Trophoblast cell (in vitro differentiated cells and primary cell): ENCODE measurements around the gene SPON2.

Source experiments
- DNase-seq, 2 donors: peaks; one replicate each; pipeline ENCODE4 v3.0.0-alpha.2; 2016
- H2AFZ ChIP-seq: 2 replicates; pipeline ENCODE4 v1.6.1; 2013; ENCODE audit warnings: low read length, moderate library complexity, mild to moderate bottlenecking; ENCODE audit not compliant: insufficient read depth, poor library complexity
- H2AK5ac ChIP-seq: 2 replicates; pipeline ENCODE4 v1.6.1; 2013; ENCODE audit warnings: mild to moderate bottlenecking, low read length
- H2BK120ac ChIP-seq: 2 replicates; pipeline ENCODE4 v1.6.1; 2013; ENCODE audit warnings: low read length, mild to moderate bottlenecking, moderate library complexity; ENCODE audit not compliant: insufficient read depth, poor library complexity
- H2BK12ac ChIP-seq: 2 replicates; pipeline ENCODE4 v1.6.1; 2013; ENCODE audit warnings: mild to moderate bottlenecking, low read length, moderate library complexity
- H2BK5ac ChIP-seq: 2 replicates; pipeline ENCODE4 v1.6.1; 2013; ENCODE audit warnings: low read length, low read depth, moderate library complexity, mild to moderate bottlenecking; ENCODE audit not compliant: poor library complexity
- H3K14ac ChIP-seq: 2 replicates; pipeline ENCODE4 v1.6.1; 2013; ENCODE audit warnings: mild to moderate bottlenecking, low read length
- H3K18ac ChIP-seq: 2 replicates; pipeline ENCODE4 v1.6.1; 2013; ENCODE audit warnings: mild to moderate bottlenecking, low read length
- H3K23ac ChIP-seq: 2 replicates; pipeline ENCODE4 v1.6.1; 2013; ENCODE audit warnings: low read length
- H3K27ac ChIP-seq: 2 replicates; pipeline ENCODE4 v1.5.1; 2013; ENCODE audit warnings: low read depth, mild to moderate bottlenecking, inconsistent platforms, low read length, moderate library complexity
- H3K27me3 ChIP-seq: 2 replicates; pipeline ENCODE4 v1.6.1; 2013; ENCODE audit warnings: inconsistent platforms, mild to moderate bottlenecking, low read length, moderate library complexity; ENCODE audit not compliant: insufficient read depth
- H3K36me3 ChIP-seq, 2 experiments: 1 replicate in 1 of 2; 2 replicates in 1 of 2; pipeline ENCODE4 v1.6.1; 2013; ENCODE audit warnings: low read length in 2 of 2, mild to moderate bottlenecking in 2 of 2, moderate library complexity in 1 of 2; ENCODE audit not compliant: insufficient read depth in 2 of 2, control insufficient read depth in 1 of 2
- H3K4ac ChIP-seq: 2 replicates; pipeline ENCODE4 v1.6.1; 2013; ENCODE audit warnings: low read depth, mild to moderate bottlenecking, low read length, moderate library complexity
- H3K4me1 ChIP-seq, 2 experiments: 1 replicate in 1 of 2; 2 replicates in 1 of 2; pipeline ENCODE4 v1.6.1; 2013; ENCODE audit warnings: low read length in 2 of 2, mild to moderate bottlenecking in 2 of 2, moderate library complexity in 1 of 2; ENCODE audit not compliant: insufficient read depth in 2 of 2, control insufficient read depth in 1 of 2
- H3K4me2 ChIP-seq: 2 replicates; pipeline ENCODE4 v1.6.1; 2013; ENCODE audit warnings: inconsistent platforms, mild to moderate bottlenecking, low read length, moderate library complexity
- H3K4me3 ChIP-seq: 2 replicates; pipeline ENCODE4 v1.5.1; 2013; ENCODE audit warnings: mild to moderate bottlenecking, low read depth, low read length, inconsistent platforms
- H3K79me1 ChIP-seq: one replicate; pipeline ENCODE4 v1.6.1; 2013; ENCODE audit warnings: low read length
- H3K79me2 ChIP-seq: 2 replicates; pipeline ENCODE4 v1.6.1; 2013; ENCODE audit warnings: low read length, mild to moderate bottlenecking; ENCODE audit not compliant: control insufficient read depth, insufficient read depth, poor library complexity
- H3K9ac ChIP-seq: 2 replicates; pipeline ENCODE4 v1.6.1; 2013; ENCODE audit warnings: mild to moderate bottlenecking, low read length
- H3K9me3 ChIP-seq: 2 replicates; pipeline ENCODE4 v1.6.1; 2013; ENCODE audit warnings: low read depth, mild to moderate bottlenecking, control low read depth, inconsistent platforms, low read length; ENCODE audit not compliant: insufficient read depth
- H4K12ac ChIP-seq: 2 replicates; pipeline ENCODE4 v1.6.1; 2013; ENCODE audit warnings: low read depth, mild to moderate bottlenecking, low read length, moderate library complexity
- H4K8ac ChIP-seq: 2 replicates; pipeline ENCODE4 v1.6.1; 2013; ENCODE audit warnings: low read depth, mild to moderate bottlenecking, low read length, moderate library complexity
- H4K91ac ChIP-seq: one replicate; pipeline ENCODE4 v1.6.1; 2013; ENCODE audit warnings: low read depth, mild to moderate bottlenecking, low read length, moderate library complexity
- whole genome bisulfite sequencing: extraction: QIAGEN DNeasy Blood & Tissue Kit; methylation state at CpG from one replicate; pipeline ENCODE4 v1.1.7; 2013; ENCODE audit warnings: missing lambda C conversion rate; ENCODE audit not compliant: insufficient read length, insufficient coverage; ENCODE audit errors: extremely low coverage; 5-methylcytosine and 5-hydroxymethylcytosine counted together

SPON2 gene

DNA sequence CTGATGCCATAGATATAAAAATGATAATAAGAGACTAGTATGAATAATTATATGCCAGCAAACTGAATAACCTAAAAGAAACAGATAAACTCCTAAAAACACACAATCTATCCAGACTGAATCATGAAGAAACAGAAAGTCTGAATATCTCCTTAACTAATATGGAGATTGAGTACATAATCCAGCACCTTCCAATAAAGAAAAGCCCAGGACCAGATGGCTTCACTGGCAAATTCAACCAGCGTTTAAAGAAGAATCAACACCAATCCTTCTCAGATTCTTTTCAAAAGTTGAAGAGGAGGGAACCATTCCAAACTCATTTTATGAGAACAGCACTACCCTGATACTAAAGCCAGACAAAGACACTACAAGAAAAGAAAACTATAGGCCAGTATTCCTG lies 32.5 kb downstream of the SPON2 start:
- no peaks in the 10 kb centered on the region for H3K36me3 ChIP-seq
- no peak for DNase-seq
- H3K9me3 ChIP-seq, result peaks cover 4% of the 10 kb centered on the region
- no peak overlapping the region for H4K91ac ChIP-seq
- H3K9ac ChIP-seq, result no peak overlapping the region
- H3K4me3 ChIP-seq, result no peak overlapping the region
- H3K79me2 ChIP-seq, result no peaks in the 10 kb centered on the region
- H3K4me1 ChIP-seq, result no peaks in the 10 kb centered on the region
- H2BK120ac ChIP-seq, result no peak overlapping the region
- H3K23ac ChIP-seq, result no peak overlapping the region
- no peak overlapping the region for H2BK5ac ChIP-seq
- H2BK12ac ChIP-seq, result no peak overlapping the region
- no peak overlapping the region for H4K12ac ChIP-seq
- H3K79me1 ChIP-seq, result no peaks in the 10 kb centered on the region
- H2AFZ ChIP-seq, result no peak overlapping the region
- H3K14ac ChIP-seq, result no peak overlapping the region
- H2AK5ac ChIP-seq, result no peak overlapping the region
- H3K18ac ChIP-seq, result no peak overlapping the region
- no peaks in the 10 kb centered on the region for H3K27me3 ChIP-seq
- H4K8ac ChIP-seq, result no peak overlapping the region
- H3K4me2 ChIP-seq, result no peak overlapping the region
- WGBS, result no CpG with 5 or more reads among the region's 1 CpG
- no peak overlapping the region for H3K4ac ChIP-seq
- no peak overlapping the region for H3K27ac ChIP-seq

DNA sequence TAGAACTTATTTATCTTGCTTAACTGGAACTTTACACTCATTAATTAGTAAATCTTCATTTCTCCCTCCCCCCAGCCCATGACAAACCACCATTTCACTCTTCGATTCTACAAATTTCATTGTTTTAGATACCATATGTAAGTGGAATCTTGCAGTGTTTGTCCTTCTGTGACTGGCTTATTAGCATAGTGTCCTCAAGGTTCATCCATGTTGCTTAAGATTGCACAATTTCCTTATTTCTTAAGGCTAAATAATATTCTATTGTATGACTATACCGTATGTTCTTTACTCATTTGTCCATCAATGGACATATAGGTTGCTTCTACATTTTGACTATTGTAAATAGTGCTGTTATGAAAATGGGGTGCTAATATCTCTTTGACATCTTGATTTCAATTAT lies 34.5 kb downstream of the SPON2 start:
- Histone ChIP-seq H3K79me1 (no peaks in the 10 kb centered on the region), H2AFZ (no peak overlapping the region), H4K91ac (no peak overlapping the region), H3K18ac (no peak overlapping the region), H3K4ac (no peak overlapping the region), H3K79me2 (no peaks in the 10 kb centered on the region), H3K9ac (no peak overlapping the region), H4K8ac (no peak overlapping the region), H3K23ac (no peak overlapping the region), H3K4me1 (no peaks in the 10 kb centered on the region), H2BK12ac (no peak overlapping the region), H3K14ac (no peak overlapping the region), H4K12ac (no peak overlapping the region), H2BK5ac (no peak overlapping the region), H3K27ac (no peak overlapping the region), H2BK120ac (no peak overlapping the region), H3K9me3 (no peaks in the 10 kb centered on the region), H2AK5ac (no peak overlapping the region), H3K4me2 (no peak overlapping the region), H3K4me3 (no peak overlapping the region), H3K27me3 (no peaks in the 10 kb centered on the region), H3K36me3 (no peaks in the 10 kb centered on the region)
- no peak for DNase-seq
- WGBS, result 100% methylated on average over 1 of the region's 2 CpGs

DNA sequence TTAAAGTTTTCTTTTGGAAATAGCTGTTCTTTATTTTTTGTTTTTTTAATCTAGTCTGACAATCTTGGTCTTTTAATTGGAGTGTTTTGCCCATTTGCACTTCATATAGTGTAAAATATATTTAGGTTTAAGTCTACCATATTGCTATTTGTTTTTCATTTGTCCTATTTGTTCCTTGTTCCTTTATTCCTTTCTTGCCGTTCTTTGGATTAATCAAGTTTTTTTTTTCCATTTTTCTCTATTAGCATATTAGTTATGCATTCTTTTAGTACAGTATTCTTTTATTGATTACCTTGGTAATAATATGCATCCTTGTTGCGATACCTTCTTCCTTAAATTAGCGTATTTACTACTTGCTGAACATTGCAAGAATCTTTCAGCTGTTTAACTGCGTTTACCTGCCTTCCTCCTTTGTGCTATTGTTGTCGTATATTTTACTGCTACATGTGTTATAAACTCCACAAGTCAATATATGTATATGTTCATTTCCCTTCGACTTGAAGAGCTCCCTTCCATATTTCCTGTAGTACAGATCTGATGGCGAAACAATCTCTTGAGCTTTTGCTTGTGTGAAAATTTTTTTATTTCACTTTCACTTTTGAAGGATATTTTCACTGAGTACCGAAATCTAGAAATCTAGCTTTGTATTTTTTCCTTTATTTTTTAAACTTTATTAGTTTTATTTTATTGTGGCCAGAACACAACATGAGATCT lies 35.2 kb downstream of the SPON2 start:
- Histone ChIP-seq H2BK5ac (no peak overlapping the region), H3K27me3 (no peaks in the 10 kb centered on the region), H3K27ac (no peak overlapping the region), H2BK12ac (no peak overlapping the region), H3K79me2 (no peaks in the 10 kb centered on the region), H2AFZ (no peak overlapping the region), H4K8ac (no peak overlapping the region), H3K23ac (no peak overlapping the region), H2AK5ac (no peak overlapping the region), H4K12ac (no peak overlapping the region), H3K36me3 (no peaks in the 10 kb centered on the region), H3K4me2 (no peak overlapping the region), H3K9me3 (no peaks in the 10 kb centered on the region), H3K79me1 (no peaks in the 10 kb centered on the region), H3K9ac (no peak overlapping the region), H3K14ac (no peak overlapping the region), H3K4me1 (no peaks in the 10 kb centered on the region), H3K18ac (no peak overlapping the region), H4K91ac (no peak overlapping the region), H3K4me3 (no peak overlapping the region), H2BK120ac (no peak overlapping the region), H3K4ac (no peak overlapping the region)
- DNase-seq, result no peak
- no CpG with 5 or more reads among the region's 8 CpGs for WGBS

DNA sequence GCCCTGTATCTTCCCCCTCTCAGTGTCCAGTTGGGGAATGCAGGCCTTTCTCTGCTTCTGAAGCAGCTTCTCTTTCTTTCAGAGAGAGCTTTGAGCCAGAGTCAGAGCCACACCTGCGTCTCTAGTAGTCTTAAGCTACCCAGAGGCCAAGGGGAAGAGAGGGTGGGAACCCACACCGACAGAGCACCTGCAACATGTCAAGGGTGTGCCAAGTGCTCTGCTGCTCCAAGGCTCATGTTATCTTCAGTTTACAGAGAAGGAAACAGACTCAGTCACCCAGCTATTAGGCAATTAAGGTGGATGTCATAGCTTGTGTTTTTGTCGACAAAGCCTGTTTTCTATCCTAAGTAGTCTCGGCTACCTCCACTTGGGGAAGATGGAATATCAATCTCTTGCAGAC lies 36.3 kb downstream of the SPON2 start:
- H2BK120ac ChIP-seq, result no peak overlapping the region
- no peaks in the 10 kb centered on the region for H3K9me3 ChIP-seq
- H2AFZ ChIP-seq, result no peak overlapping the region
- H3K27ac ChIP-seq, result no peak overlapping the region
- H2BK5ac ChIP-seq, result no peak overlapping the region
- H4K8ac ChIP-seq, result no peak overlapping the region
- H4K91ac ChIP-seq, result no peak overlapping the region
- H3K79me2 ChIP-seq, result no peaks in the 10 kb centered on the region
- no CpG with 5 or more reads among the region's 4 CpGs for WGBS
- H3K79me1 ChIP-seq, result no peaks in the 10 kb centered on the region
- H3K18ac ChIP-seq, result no peak overlapping the region
- H3K23ac ChIP-seq, result no peak overlapping the region
- no peak overlapping the region for H2BK12ac ChIP-seq
- H3K27me3 ChIP-seq, result no peaks in the 10 kb centered on the region
- H3K4me1 ChIP-seq, result no peaks in the 10 kb centered on the region
- no peak for DNase-seq
- H3K4me2 ChIP-seq, result no peak overlapping the region
- no peak overlapping the region for H2AK5ac ChIP-seq
- H3K4me3 ChIP-seq, result no peak overlapping the region
- H3K36me3 ChIP-seq, result no peaks in the 10 kb centered on the region
- no peak overlapping the region for H3K4ac ChIP-seq
- no peak overlapping the region for H3K14ac ChIP-seq
- no peak overlapping the region for H3K9ac ChIP-seq
- no peak overlapping the region for H4K12ac ChIP-seq
